ENCODE measurements around the gene LRIT2.

LRIT2 gene

GRCh38 chr10:84225427-84226173, at the start of gene LRIT2:
LRIT2 (minus strand) TSS chr10:84225544; CDS start chr10:84225520, 24 bp downstream.
- DNase-seq (ENCODE audit: insufficient read length, low spot score) (no peak), FAIRE-seq (no peak)

- FAIRE-seq = no peak
- no peak for DNase-seq (ENCODE audit: insufficient read length, low spot score)
Measured at GRCh38 chr10:84270708-84271107, 45.4 kb upstream of the LRIT2 start.

- FAIRE-seq (no peak), DNase-seq (ENCODE audit: insufficient read length, low spot score) (no peak)
Measured at GRCh38 chr10:84269773-84270172, 44.4 kb upstream of the LRIT2 start.

GRCh38 chr10:84269162-84269561, 43.8 kb upstream of the LRIT2 start:
- no peak for FAIRE-seq
- DNase-seq (ENCODE audit: insufficient read length, low spot score) = no peak

GRCh38 chr10:84267503-84268126, 42.3 kb upstream of the LRIT2 start:
- DNase-seq (ENCODE audit: insufficient read length, low spot score) (no peak), FAIRE-seq (no peak)

GRCh38 chr10:84265418-84265817, 40.1 kb upstream of the LRIT2 start:
- DNase-seq (ENCODE audit: insufficient read length, low spot score) (no peak), FAIRE-seq (no peak)

- DNase-seq (ENCODE audit: insufficient read length, low spot score) (peak; percentile 40), FAIRE-seq (peak; percentile 82)
Measured at GRCh38 chr10:84264611-84265141, 39.3 kb upstream of the LRIT2 start.

- FAIRE-seq (no peak), DNase-seq (ENCODE audit: insufficient read length, low spot score) (no peak)
Measured at GRCh38 chr10:84263716-84264115, 38.4 kb upstream of the LRIT2 start.

- DNase-seq (ENCODE audit: insufficient read length, low spot score) = no peak
- FAIRE-seq = no peak
Measured at GRCh38 chr10:84262190-84262956, 37.0 kb upstream of the LRIT2 start.

- FAIRE-seq = no peak
- no peak for DNase-seq (ENCODE audit: insufficient read length, low spot score)
Measured at GRCh38 chr10:84261236-84261915, 36.0 kb upstream of the LRIT2 start.

- DNase-seq (ENCODE audit: insufficient read length, low spot score) (no peak), FAIRE-seq (no peak)
Measured at GRCh38 chr10:84258034-84258695, 32.8 kb upstream of the LRIT2 start.

GRCh38 chr10:84257343-84258020, 32.1 kb upstream of the LRIT2 start:
- DNase-seq (ENCODE audit: insufficient read length, low spot score) (no peak), FAIRE-seq (no peak)

GRCh38 chr10:84256510-84257342, 31.4 kb upstream of the LRIT2 start:
- peak; percentile 14 for FAIRE-seq
- DNase-seq (ENCODE audit: insufficient read length, low spot score) = no peak

- DNase-seq (ENCODE audit: insufficient read length, low spot score) = no peak
- no peak for FAIRE-seq
Measured at GRCh38 chr10:84254552-84255478, 29.5 kb upstream of the LRIT2 start.

GRCh38 chr10:84248794-84249193, 23.4 kb upstream of the LRIT2 start:
- DNase-seq (ENCODE audit: insufficient read length, low spot score) (no peak), FAIRE-seq (no peak)

- no peak for FAIRE-seq
Measured at GRCh38 chr10:84247496-84247895, 22.2 kb upstream of the LRIT2 start.

GRCh38 chr10:84244651-84245270, 19.4 kb upstream of the LRIT2 start, which contains the start of gene RGR:
RGR (plus strand) TSS chr10:84245053; CDS start chr10:84245091, 38 bp downstream.
- DNase-seq (ENCODE audit: insufficient read length, low spot score) (no peak), FAIRE-seq (no peak)

More at GRCh38 chr10:84247496-84247895, 22.2 kb upstream of the LRIT2 start:
- no peak for DNase-seq (ENCODE audit: insufficient read length, low spot score)

Data from GM19239 (cell line).